Activated naive CD4-positive, alpha-beta T cell (primary cell): ENCODE measurements around the gene MDC1.

Source experiments
- DNase-seq, 4 experiments: peaks; one replicate each; lab custom pipeline; 2025; lab: John Stamatoyannopoulos, UW

The MDC1 gene

GRCh38 chr6:30748851-30749540 lies 31.9 kb upstream of the MDC1 start:
- DNase-seq = no peak

- no peak for DNase-seq
These were observed 31.1 kb upstream of the MDC1 start for GRCh38 chr6:30747902-30748769.

- DNase-seq = no peak
These were observed 30.2 kb upstream of the MDC1 start for GRCh38 chr6:30747300-30747687.

GRCh38 chr6:30744054-30744805 lies 27.1 kb upstream of the MDC1 start, which contains the start of gene IER3:
Gene IER3, minus strand, starts transcription at chr6:30744547. Its CDS starts 29 bp downstream, at chr6:30744518.
- DNase-seq = peak; percentile 54 to 79 (median 66)

- DNase-seq = peak in 1 of 4 experiments; percentile 13
These were observed 26.3 kb upstream of the MDC1 start for GRCh38 chr6:30743099-30744053.

DNA sequence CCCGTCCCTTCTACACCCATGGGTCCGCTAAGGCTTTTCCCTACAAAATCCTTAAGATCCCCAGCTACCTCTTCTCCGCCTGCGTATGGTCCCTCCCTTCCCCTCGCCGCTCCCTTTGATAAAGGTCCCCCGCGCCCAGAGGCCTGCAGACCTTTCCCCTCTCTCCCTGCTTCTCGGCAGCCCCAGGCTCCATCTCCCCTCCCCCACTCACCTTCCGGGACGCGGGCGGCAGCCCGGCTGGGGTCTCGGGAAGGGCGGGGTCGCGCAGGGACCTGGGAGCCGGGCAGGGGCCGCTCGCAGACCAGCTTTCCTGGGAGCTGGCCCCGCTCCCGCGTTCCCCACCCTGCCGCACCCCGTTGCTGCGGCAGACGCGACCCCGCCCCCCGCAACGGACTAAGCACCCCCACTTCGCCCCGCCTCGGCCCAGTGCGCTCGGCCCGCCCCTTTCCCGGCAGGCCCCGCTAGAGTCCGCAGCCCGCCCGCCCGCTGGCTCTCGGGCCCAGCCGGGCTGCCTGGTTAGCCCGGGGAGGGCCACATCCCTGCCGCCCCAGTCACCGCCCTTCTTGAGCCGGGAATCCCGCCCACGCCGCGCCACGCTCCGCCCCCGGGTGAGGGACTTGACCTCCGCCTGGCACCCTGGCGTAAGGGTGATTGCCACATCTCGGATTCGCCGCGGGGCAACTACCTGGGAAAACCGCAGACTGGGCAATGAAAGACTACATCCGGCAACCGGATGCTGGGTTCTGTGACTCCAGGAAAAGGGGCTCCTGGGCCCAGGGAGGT lies 25.4 kb upstream of the MDC1 start, which contains the start of gene FLOT1:
Gene FLOT1 (minus strand): TSS at position 372 of the 783 bp plus-strand sequence. CDS start 498 bp downstream, outside the sequence.
- DNase-seq = peak; percentile 63 to 72 (median 64)

- DNase-seq = no peak
These were observed 24.8 kb upstream of the MDC1 start for GRCh38 chr6:30741789-30742315.

GRCh38 chr6:30741063-30741779 lies 24.1 kb upstream of the MDC1 start:
- DNase-seq = no peak

GRCh38 chr6:30740540-30740870 lies 23.4 kb upstream of the MDC1 start:
- no peak for DNase-seq

- no peak for DNase-seq
These were observed 21.5 kb upstream of the MDC1 start for GRCh38 chr6:30738532-30738931.

- DNase-seq = no peak
These were observed 18.7 kb upstream of the MDC1 start for GRCh38 chr6:30735668-30736314.

DNA sequence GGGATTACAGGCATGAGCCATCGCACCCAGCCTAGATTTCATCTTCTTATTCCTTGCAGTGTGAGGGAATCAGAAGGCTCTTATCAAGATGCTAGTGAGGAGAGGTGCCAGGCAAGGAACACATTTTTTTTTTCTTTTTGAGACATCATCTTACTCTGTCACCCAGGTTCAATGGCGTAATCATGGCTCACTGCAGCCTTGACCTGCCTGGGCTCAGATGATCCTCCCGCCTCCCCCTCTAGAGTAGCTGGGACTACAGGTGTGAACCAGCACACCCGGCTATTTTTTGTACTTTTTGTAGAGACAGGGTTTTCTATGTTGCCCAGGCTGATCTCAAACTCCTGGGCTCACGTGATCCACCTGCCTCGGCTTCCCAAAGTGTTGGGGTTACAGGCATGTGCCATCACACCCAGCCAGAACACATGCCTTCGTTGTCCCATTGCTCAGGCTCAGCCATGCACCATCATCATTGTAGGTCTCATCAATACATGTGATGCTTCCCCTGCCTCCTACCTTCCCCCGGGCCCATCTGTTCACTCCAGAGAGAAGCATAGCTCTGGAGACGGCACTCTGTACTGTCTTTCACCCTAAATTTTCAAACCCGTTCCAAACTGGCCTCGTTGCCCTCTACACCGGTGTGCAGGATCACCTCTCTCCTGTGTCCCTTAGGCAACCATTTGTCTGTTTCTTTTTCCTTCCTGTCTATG lies 15.3 kb upstream of the MDC1 start:
- DNase-seq = no peak

- DNase-seq = peak; percentile 55 to 77 (median 68)
These were observed 13.7 kb upstream of the MDC1 start for GRCh38 chr6:30730601-30731435.

- no peak for DNase-seq
These were observed 11.0 kb upstream of the MDC1 start for GRCh38 chr6:30727920-30728553.

DNA sequence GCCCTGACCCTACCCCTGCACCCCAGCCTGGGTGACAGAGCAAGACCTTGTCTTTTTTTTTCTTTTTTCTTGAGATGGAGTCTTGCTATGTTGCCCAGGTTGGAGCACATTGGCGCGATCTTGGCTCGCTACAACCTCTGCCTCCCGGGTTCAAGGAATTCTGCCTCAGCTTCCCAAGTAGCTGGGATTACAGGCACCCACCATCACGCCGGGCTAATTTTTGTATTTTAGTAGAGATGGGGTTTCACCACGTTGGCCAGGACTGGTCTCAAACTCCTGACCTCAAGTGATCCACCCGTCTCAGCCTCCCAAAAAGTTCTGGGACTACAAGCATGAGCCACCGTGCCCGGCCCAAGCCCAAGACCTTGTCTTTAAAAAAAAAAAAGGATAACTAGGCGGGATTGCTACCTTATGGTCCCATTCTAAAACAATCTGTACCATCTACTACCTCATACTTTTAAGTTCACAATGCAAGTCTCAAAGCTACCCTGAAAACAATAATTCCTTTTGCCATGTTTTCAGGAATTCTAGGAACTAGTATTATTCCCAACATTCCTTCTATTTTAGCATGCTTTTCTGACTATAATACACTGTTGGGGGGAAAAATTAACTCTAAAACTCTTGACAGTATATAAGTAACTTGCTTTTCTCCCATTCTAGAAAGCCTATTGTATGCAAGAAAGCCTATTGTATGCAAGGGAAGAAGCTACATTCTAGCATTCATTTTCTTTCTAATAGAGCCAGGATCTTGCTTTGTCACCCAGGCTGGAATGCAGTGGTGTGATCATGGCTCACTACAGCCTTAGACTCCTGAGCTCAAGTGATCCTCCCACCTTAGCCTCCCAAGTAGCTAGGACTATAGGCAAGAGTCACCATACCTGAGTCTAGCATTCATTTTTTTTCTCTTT lies 9.7 kb upstream of the MDC1 start:
- no peak for DNase-seq
